Measurements from ENCODE around the gene DAB2IP. TPM values are rescaled to one million over a fixed set of nuclear protein-coding genes. Genes with fewer than 3 reads are reported as not detected.

DAB2IP gene
- total and polyA plus RNA-seq, 2 experiments from 2014 or later: 8.9 to 42.8 TPM

GRCh38 chr9:121700832-121701419, 49.5 kb downstream of the DAB2IP start (continued):
- TF ChIP-seq ZNF462 (CRISPR knock-in tag; IDR thresholded peaks at IDR 0.05): no peak

- no peaks in the 10 kb centered on the region for H3K36me3 ChIP-seq (ENCODE audit: insufficient read depth)
- no peak overlapping the region for H3K27ac ChIP-seq (ENCODE audit: low read depth)
- DNase-seq (ENCODE audit: low spot score) (no peak), ATAC-seq (no peak)
- H4K20me1 ChIP-seq (replicated peaks; ENCODE audit: insufficient read depth): peaks cover 53% of the 10 kb centered on the region
- no peak overlapping the region for H3K4me3 ChIP-seq
- peaks cover 27% of the 10 kb centered on the region for H3K4me1 ChIP-seq (ENCODE audit: insufficient read depth)
- no peak overlapping the region for H2AFZ ChIP-seq
- Mint-ChIP-seq H3K4me1 (peaks cover 55% of the 10 kb centered on the region), H3K27ac (peak overlapping the region; percentile 4), H3K27me3 (ENCODE audit: insufficient read depth, low read depth, poor library complexity) (peaks cover 5% of the 10 kb centered on the region), H3K36me3 (ENCODE audit: low read depth) (peaks cover 4% of the 10 kb centered on the region; the same call in 1 of the 3 replicates), H3K4me3 (no peak overlapping the region; the same call in 2 of the 3 replicates), H3K9me3 (no peaks in the 10 kb centered on the region; the same call in 2 of the 3 replicates)
- H3F3A ChIP-seq (replicated peaks; ENCODE audit: low read depth): no peaks in the 10 kb centered on the region; the same call in 1 of the 2 replicates
- no peaks in the 10 kb centered on the region for H3K9me2 ChIP-seq (ENCODE audit: insufficient read depth)
- peaks cover 56% of the 10 kb centered on the region for H3K79me2 ChIP-seq (replicated peaks; ENCODE audit: insufficient read depth)
- H3K27me3 ChIP-seq (ENCODE audit: insufficient read depth): no peaks in the 10 kb centered on the region
- H3K4me2 ChIP-seq: no peak overlapping the region
- TF ChIP-seq ZNF462 (CRISPR knock-in tag; IDR thresholded peaks at IDR 0.05) (no peak), CREB1 (CRISPR knock-in tag; IDR thresholded peaks at IDR 0.05; ENCODE audit: low read depth) (no peak), REST (IDR thresholded peaks at IDR 0.05; ENCODE audit: unreplicated experiment) (no peak), EZH2 (IDR thresholded peaks at IDR 0.05; ENCODE audit: low read depth, unreplicated experiment) (no peak)
Measured at GRCh38 chr9:121701736-121702261, 50.4 kb downstream of the DAB2IP start.

Measured in GM23338 (cell line).